Raji (cell line): ENCODE data around the gene SECTM1.

Source experiments
- POLR2A ChIP-seq: IDR thresholded peaks from 2 replicates; pipeline ENCODE4 v1.6.1; 2011; ENCODE audit warnings: low read depth, low read length, control low read depth; ENCODE audit not compliant: insufficient read depth

Gene SECTM1

DNA sequence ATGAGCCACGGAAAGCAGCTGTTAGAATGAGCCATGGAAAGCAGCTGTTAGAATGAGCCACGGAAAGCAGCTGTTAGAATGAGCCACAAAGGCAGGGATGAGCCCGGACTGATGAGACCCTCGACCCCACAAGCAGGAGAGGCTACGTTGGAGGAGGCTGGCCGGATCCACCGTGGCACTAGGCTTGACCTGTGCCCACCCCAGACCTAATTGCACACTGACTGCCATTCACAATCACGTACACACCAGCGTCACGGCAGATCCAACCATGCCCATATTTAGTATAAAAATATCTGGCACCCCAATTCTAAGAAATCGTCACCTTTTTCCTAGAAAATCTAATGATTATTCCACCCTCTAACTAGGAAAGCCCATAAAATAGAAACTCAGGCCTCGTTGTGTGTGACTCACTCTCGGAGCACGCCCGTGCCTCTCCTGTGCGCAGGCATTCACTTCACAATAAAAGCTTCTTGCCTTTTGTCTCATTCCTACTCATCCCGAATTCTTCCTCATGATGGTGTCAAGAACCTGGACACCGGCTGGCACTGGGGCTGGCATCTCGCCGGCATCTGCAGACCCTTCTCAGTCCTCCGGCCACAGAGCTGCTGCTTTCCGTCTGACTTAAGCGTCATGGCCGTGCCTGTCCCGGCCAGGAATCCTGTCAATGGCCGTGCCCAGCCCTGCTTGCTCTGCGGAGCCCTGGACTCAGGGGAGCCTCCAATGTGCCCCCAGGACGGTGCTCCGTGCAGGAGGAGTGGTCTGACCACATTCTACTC is 5.5 kb upstream of the SECTM1 start:
- TF ChIP-seq POLR2A: no peak

- TF ChIP-seq POLR2A: no peak
These were observed 1.2 kb upstream of the SECTM1 start for GRCh38 chr17:82334622-82335394.

GRCh38 chr17:82334204-82334621 is 647 bp upstream of the SECTM1 start:
- TF ChIP-seq POLR2A: no peak

GRCh38 chr17:82332669-82333278 is 792 bp downstream of the SECTM1 start:
- TF ChIP-seq POLR2A: no peak

DNA sequence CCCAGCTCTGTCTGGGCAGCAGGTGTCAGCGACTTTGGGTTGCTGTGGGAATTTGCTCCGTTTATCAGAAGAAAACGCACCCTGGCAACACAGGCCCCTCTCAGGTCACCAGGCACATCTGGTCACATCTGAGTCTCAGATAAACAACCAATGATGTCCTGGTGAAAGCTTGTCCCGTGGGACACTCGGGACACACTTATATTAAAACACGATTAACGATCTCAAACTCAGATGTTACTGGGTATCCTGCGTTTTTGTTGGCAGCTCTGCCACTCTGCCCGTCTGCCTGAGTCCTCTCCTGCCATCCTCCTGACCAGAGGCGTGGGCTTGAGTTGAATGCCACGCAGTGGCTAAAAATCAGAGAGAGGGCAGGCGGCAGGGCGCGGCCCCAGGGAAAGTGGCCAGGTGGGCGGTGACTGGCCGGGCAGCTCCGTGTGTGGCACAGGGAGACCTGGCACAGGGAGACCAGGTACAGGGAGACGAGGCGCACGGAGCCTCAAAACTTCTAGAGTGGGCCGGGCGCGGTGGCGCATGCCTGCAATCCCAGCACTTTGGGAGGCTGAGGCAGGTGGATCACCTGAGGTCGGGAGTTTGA is 2.1 kb downstream of the SECTM1 start:
- no peak for TF ChIP-seq POLR2A

- no peak for TF ChIP-seq POLR2A
These were observed 3.0 kb downstream of the SECTM1 start for GRCh38 chr17:82330322-82331239.

- TF ChIP-seq POLR2A: no peak
These were observed 3.8 kb downstream of the SECTM1 start for GRCh38 chr17:82329683-82330321.

- no peak for TF ChIP-seq POLR2A
These were observed 4.5 kb downstream of the SECTM1 start for GRCh38 chr17:82328994-82329507.

DNA sequence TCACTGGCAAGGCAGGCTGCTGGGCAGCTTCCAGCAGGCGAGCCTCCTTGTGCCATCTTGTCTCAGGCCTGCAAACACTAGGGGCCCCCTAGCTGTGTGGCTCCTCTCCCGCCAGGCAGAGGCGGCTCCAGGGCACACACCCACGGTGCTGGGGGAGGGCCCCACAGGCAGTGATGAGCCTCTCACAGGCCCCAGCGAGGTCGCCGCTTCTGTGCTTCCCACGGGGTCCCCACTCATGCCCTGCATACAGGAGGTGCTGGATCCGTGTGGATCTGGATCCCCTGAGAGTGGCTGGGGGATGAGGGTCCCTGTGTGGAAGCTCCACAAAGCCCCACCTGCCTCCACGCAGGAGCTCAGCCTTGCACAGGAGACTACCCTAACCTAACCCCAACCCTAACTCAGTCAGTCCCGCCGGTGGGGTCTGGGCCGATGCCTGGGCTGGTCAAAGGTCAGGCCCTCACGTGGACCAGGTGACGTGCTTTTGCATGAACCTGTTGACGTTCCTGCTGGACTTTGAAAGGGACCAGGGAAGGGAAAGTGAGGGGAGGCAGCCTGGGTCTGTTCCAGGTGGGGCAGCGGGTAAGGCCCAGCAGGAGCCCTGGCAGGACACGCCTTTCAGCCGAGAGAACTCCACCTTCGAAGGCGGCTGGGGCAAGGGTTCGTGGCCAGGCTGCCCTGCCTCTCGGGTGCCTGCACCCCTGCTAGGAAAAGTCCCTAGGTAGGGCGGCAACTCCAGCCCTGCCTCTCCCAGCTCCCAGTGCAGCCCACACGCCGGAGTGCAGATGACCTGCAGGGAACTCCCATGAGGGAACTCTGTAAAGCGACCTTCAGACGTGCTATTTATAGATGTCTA is 5.2 kb downstream of the SECTM1 start:
- TF ChIP-seq POLR2A: no peak

DNA sequence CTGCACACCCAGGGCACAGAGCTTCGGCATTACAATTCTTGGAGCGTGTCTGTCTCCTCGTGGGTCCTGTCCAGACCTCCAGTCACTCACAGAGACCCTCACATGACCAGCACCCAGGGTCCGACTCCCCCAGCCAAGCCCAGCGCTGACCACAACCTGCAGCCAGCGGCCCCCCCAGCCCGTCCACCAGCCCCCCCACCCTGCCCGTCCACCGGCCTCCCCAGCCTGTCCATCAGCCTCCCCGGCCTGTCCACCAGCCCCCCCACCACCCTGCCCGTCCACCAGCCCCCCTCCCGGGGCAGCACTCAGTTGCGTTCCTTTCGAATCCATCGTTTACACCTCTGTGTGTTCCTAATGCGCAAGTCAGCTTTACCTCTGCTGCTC is 5.8 kb downstream of the SECTM1 start:
- TF ChIP-seq POLR2A: no peak

DNA sequence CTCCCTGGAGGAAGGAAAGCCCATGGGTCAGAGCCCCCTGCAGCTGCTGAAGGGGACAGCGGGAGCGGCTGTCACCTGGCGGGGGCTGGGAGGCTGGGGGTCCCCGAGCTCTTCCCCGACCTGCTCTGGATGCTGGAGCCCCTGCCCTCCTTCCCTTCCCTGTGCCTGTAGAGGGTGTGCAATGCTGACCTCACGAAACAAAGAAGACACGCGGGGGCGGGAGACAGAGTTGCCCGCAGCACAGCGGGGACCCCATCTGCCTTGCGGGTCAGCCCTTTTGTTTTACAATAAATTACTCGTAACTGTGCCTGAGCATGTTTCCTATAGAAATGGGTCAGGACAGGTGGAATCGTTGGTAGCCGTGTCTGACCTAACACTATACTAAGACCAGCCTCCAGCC is 6.3 kb downstream of the SECTM1 start:
- no peak for TF ChIP-seq POLR2A

GRCh38 chr17:82325286-82326180 is 8.0 kb downstream of the SECTM1 start:
- TF ChIP-seq POLR2A: no peak
